HUES64 (cell line): ENCODE data around the gene MSL3.

ENCODE experiments used
- H3K27ac ChIP-seq: 2 replicates; pipeline ENCODE4 v1.7.0; 2013; ENCODE audit warnings: low read depth, low read length, inconsistent platforms
- H3K27me3 ChIP-seq: 2 replicates; pipeline ENCODE4 v1.6.1; 2013; ENCODE audit warnings: mild to moderate bottlenecking, low read length; ENCODE audit not compliant: insufficient read depth
- H3K36me3 ChIP-seq: 2 replicates; pipeline ENCODE4 v1.6.1; 2013; ENCODE audit warnings: mild to moderate bottlenecking, low read length; ENCODE audit not compliant: insufficient read depth
- H3K4me1 ChIP-seq: 2 replicates; pipeline ENCODE4 v1.6.1; 2013; ENCODE audit warnings: mild to moderate bottlenecking, low read length, moderate library complexity; ENCODE audit not compliant: insufficient read depth
- H3K4me3 ChIP-seq: 2 replicates; pipeline ENCODE4 v1.5.1; 2013; ENCODE audit warnings: mild to moderate bottlenecking, low read length, moderate library complexity
- H3K9ac ChIP-seq: 2 replicates; pipeline ENCODE4 v1.6.1; 2013; ENCODE audit warnings: mild to moderate bottlenecking, low read depth, low read length
- H3K9me3 ChIP-seq: 2 replicates; pipeline ENCODE4 v1.6.1; 2013; ENCODE audit warnings: low read depth, low read length; ENCODE audit not compliant: insufficient read depth
- WGBS: fragments of 150-250, 120-280 bp; methylation state at CpG from one replicate; pipeline ENCODE4 v1.1.7; 2013; ENCODE audit warnings: missing lambda C conversion rate; 5-methylcytosine and 5-hydroxymethylcytosine counted together

MSL3 gene

GRCh38 chrX:11786862-11787261, 28.8 kb downstream of the MSL3 start:
- H3K4me3 ChIP-seq = no peak overlapping the region
- no peaks in the 10 kb centered on the region for H3K27me3 ChIP-seq
- no peaks in the 10 kb centered on the region for H3K9me3 ChIP-seq
- WGBS = 86% methylated on average over 3 of the region's 5 CpGs
- H3K36me3 ChIP-seq = no peaks in the 10 kb centered on the region
- H3K9ac ChIP-seq = no peak overlapping the region
- H3K4me1 ChIP-seq = no peaks in the 10 kb centered on the region
- H3K27ac ChIP-seq = no peak overlapping the region

DNA sequence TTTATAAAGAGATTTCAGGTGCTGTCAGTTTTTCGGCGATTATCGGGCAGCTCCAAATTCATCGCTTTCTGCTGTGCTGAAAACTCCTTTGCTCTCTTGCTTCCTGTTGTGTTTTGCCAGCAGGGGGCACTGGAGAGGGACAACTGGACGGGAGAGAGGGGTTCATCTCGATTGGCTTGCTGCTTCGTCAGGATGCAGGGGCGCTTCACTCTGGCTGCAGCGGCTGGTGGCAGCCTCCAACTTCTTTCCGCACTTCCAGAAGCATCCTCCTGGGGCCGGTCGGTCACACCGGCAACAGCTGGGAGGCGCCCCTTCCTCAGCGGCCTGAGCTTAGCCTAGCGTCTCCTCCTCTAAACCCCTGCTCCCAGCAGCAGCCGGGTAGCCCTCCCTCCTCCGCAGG, 29.5 kb downstream of the MSL3 start:
- H3K27ac ChIP-seq = no peak overlapping the region
- no peaks in the 10 kb centered on the region for H3K27me3 ChIP-seq
- H3K9me3 ChIP-seq = no peaks in the 10 kb centered on the region
- H3K4me1 ChIP-seq = no peaks in the 10 kb centered on the region
- H3K36me3 ChIP-seq = no peaks in the 10 kb centered on the region
- H3K4me3 ChIP-seq = no peak overlapping the region
- no peak overlapping the region for H3K9ac ChIP-seq
- WGBS = 14% methylated on average over 18 of the region's 18 CpGs

GRCh38 chrX:11789809-11790208, 31.8 kb downstream of the MSL3 start:
- H3K9me3 ChIP-seq = no peaks in the 10 kb centered on the region
- no peaks in the 10 kb centered on the region for H3K27me3 ChIP-seq
- H3K36me3 ChIP-seq = no peaks in the 10 kb centered on the region
- no peak overlapping the region for H3K4me3 ChIP-seq
- H3K27ac ChIP-seq = no peak overlapping the region
- no peaks in the 10 kb centered on the region for H3K4me1 ChIP-seq
- no peak overlapping the region for H3K9ac ChIP-seq
- 100% methylated on average over 1 of the region's 1 CpG for WGBS

- Histone ChIP-seq H3K9ac (no peak overlapping the region), H3K9me3 (no peaks in the 10 kb centered on the region), H3K27ac (no peak overlapping the region), H3K4me1 (no peaks in the 10 kb centered on the region), H3K27me3 (no peaks in the 10 kb centered on the region), H3K4me3 (no peak overlapping the region), H3K36me3 (no peaks in the 10 kb centered on the region)
These were observed 33.1 kb downstream of the MSL3 start for GRCh38 chrX:11791090-11791489.

- Histone ChIP-seq H3K36me3 (no peaks in the 10 kb centered on the region), H3K9ac (no peak overlapping the region), H3K4me3 (no peak overlapping the region), H3K4me1 (no peaks in the 10 kb centered on the region), H3K27ac (no peak overlapping the region), H3K27me3 (no peaks in the 10 kb centered on the region), H3K9me3 (no peaks in the 10 kb centered on the region)
- no CpG with 5 or more reads among the region's 1 CpG for WGBS
These were observed 33.5 kb downstream of the MSL3 start for GRCh38 chrX:11791537-11791936.

DNA sequence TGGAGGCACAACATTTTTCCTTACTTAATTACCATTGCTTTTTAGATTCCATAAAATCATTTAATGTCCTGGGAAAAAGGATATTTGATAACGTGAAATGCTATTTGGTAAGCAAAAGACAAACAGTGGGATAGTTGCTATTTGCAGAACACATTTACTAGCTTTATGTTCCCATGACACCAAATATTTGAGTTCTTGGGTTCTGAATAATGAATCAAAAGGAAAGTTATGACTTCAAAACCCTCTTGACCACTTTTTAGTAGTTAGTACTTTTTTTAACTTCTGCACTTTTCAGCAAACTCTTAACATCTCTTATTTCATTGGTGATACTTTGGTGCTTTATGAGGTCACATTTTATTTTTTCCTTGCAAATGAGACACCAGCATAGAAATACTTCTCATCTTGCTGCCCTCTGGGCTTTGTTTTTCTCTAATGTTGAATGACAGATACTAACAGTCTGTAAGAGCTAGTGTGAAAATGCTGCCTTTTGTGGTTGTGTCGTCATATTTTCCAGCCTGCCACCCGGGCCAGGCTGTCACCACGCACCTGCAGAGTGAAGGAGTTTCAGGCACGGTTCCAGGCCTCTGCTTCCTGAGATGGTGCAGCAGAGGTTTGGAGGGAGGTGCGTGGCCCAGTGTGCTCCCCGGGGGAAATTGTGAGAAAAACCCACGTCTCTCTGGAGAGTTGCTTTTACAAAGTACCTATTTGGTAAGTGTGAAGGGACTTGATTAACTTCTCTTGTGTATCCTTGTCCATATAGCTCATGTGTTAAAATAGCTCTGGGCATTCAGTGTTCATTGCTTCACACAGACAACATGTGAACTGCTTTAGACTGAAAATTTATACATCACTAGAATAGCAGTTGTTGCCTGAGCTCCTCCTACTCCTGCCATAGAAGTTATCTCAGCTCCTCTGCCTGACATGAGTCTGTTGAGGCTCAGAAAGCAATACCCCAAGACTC, 34.7 kb downstream of the MSL3 start:
- WGBS = 91% methylated on average over 7 of the region's 8 CpGs
- no peaks in the 10 kb centered on the region for H3K27me3 ChIP-seq

GRCh38 chrX:11793734-11794133, 35.7 kb downstream of the MSL3 start:
- no peak overlapping the region for H3K4me3 ChIP-seq
- no peaks in the 10 kb centered on the region for H3K27me3 ChIP-seq
- H3K36me3 ChIP-seq = no peaks in the 10 kb centered on the region
- WGBS = 88% methylated on average over 6 of the region's 6 CpGs
- H3K9ac ChIP-seq = no peak overlapping the region
- no peaks in the 10 kb centered on the region for H3K4me1 ChIP-seq
- H3K9me3 ChIP-seq = no peaks in the 10 kb centered on the region
- no peak overlapping the region for H3K27ac ChIP-seq

More for the DNA sequence above, 34.7 kb downstream of the MSL3 start:
- Histone ChIP-seq H3K4me3 (no peak overlapping the region), H3K27ac (no peak overlapping the region), H3K36me3 (no peaks in the 10 kb centered on the region), H3K9ac (no peak overlapping the region), H3K9me3 (no peaks in the 10 kb centered on the region), H3K4me1 (no peaks in the 10 kb centered on the region)

DNA sequence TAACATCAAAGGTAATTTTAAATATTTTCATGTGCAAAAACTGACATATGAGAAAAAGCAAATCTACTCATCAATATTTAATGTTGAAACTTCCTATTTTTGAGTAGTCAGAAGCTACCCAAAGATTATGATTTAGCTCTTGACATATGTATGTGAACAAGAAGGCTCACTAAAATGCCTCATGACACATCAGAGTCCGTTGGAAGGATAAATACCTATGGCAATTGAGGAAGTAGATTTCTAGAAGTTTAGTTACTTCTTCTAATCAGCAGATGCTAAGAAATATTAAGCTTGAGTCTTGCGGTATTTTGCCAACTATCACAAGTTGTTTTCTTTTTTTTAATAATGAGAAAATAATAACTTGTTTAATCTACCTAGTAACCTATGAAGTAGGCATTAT, 55.3 kb downstream of the MSL3 start:
- Histone ChIP-seq H3K27ac (no peak overlapping the region), H3K27me3 (no peaks in the 10 kb centered on the region), H3K9me3 (no peaks in the 10 kb centered on the region), H3K4me3 (no peak overlapping the region), H3K4me1 (no peaks in the 10 kb centered on the region), H3K36me3 (no peaks in the 10 kb centered on the region), H3K9ac (no peak overlapping the region)
- 83% methylated on average over 1 of the region's 2 CpGs for WGBS
